Right cardiac atrium (tissue), 5 donors: ENCODE measurements around the gene MYO7B. TPM values are rescaled to one million over a fixed set of nuclear protein-coding genes. Genes with fewer than 3 reads are reported as not detected.

ENCODE experiments used
- ATAC-seq, 2 donors: fragments of 200-7000 bp; cut with Tn5 transposase; one replicate each; pipeline versions ENCODE4 v1.8.0 to v1.9.1; 2020; ENCODE audit warnings: moderate library complexity in 2 of 2, mild to moderate bottlenecking in 1 of 2
- DNase-seq, 3 donors: peaks; one replicate each; pipeline ENCODE4 v3.0.0-alpha.2; 2020
- H3K27ac ChIP-seq: one replicate; pipeline ENCODE4 v1.5.1; 2013; ENCODE audit warnings: mild to moderate bottlenecking, low read length, control low read depth, moderate library complexity
- H3K27me3 ChIP-seq: one replicate; pipeline ENCODE4 v1.6.1; 2013; ENCODE audit not compliant: control insufficient read depth, insufficient read depth
- H3K4me1 ChIP-seq: one replicate; pipeline ENCODE4 v1.6.1; 2013; ENCODE audit warnings: low read length; ENCODE audit not compliant: control insufficient read depth, insufficient read depth
- H3K4me3 ChIP-seq: one replicate; pipeline ENCODE4 v1.5.1; 2013; ENCODE audit warnings: low read length, control low read depth
- H3K9me3 ChIP-seq: one replicate; pipeline ENCODE4 v1.6.1; 2013; ENCODE audit warnings: low read length; ENCODE audit not compliant: control insufficient read depth
- WGBS: extraction: QIAGEN DNeasy Blood & Tissue Kit; methylation state at CpG from one replicate; pipeline ENCODE4 v1.1.7; 2013; 5-methylcytosine and 5-hydroxymethylcytosine counted together
- intact Hi-C, 4 donors: fragments of 100-400 bp; cut with DNase I; formaldehyde crosslinking; loops; one replicate each; pipeline versions ENCODE4 v1.11.0 to v1.14.0; 2022 to 2023
- polyA plus RNA-seq: library from polyadenylated mRNA; stranded (reverse); fragments of 200-250 nt; gene quantifications from one replicate; pipeline ENCODE4 v1.2.3, GENCODE V29; 2013
- total RNA-seq, 4 donors: library from RNA; stranded (reverse); fragmentation: NEBNext Ultra II Directional; extraction: Animal tissue kit (Norgen Biotek cat#: 25700); gene quantifications; one replicate each; pipeline ENCODE4 v1.2.1, GENCODE V29; 2021
- donor health status: healthy with polysubstance abuse.
- donor health status: DM: no; HTN: yes; CAD: no.
- donor health status: DM: no; HTN: no; CAD: no.
- donor health status: DM: no; HTN: yes; CAD: no; lungs with severe emphysema.
- donor health status: DM: yes; HTN: yes; CAD: no.

MYO7B gene
- total and polyA plus RNA-seq, 5 donors: 0.29 to 0.81 (median 0.45) TPM

DNA sequence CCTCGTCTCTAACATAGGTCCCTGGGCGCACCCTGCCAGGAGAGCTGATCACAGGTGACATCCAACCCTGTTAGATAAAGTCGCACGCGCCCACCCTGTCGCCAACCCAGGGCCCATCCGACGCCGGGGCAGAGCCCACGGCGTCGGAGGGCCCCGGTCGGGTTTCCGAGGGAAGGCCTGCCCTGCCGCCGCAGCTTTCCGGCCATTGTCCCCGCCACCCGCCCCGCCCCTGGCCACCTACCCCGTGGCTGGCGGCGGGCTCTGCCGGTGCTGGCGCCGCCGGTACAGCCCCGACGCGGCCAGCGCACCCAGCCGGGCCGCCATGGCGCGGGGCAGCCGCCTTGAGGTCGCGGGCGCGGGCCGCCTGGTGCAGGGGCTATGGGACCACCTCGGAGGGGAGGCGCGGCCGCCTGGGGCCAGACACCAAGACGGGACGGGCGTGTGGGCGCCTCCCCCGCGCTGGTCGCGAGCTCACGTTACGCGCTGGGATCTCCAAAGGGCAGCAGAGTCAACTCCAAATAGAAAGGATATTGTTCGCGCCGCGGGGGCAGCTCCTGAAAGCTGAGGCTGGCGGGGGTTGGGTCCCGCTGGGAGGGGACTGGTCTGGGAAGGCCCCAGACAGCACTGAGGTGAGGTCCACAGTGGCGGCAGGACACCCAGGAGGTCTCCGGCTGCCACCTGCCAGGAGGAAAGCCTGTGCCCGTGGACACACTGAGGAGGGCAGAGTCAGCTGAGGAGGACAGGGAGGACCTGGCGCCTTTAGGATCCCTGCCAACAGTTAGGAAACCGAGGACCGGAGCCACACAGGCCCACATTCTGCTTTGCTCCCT lies 128.8 kb downstream of the MYO7B start:
- peak in 2 of 3 donors; percentile 76 to 82 for DNase-seq
- peaks cover 31% of the 10 kb centered on the region for H3K4me1 ChIP-seq
- intact Hi-C loops: no loop called here

GRCh38 chr2:127664895-127665225 lies 129.4 kb downstream of the MYO7B start:
- no peak for DNase-seq
- Histone ChIP-seq H3K9me3 (no peaks in the 10 kb centered on the region), H3K27me3 (no peaks in the 10 kb centered on the region), H3K27ac (peak overlapping the region; percentile 94), H3K4me1 (peaks cover 27% of the 10 kb centered on the region), H3K4me3 (peak overlapping the region; percentile 34)
- WGBS: 80% methylated on average over 6 of the region's 6 CpGs
- intact Hi-C loops: no loop called here
- no peak for ATAC-seq

More for the DNA sequence above, 128.8 kb downstream of the MYO7B start:
- Histone ChIP-seq H3K4me3 (peak overlapping the region; percentile 34), H3K9me3 (no peaks in the 10 kb centered on the region), H3K27ac (peak overlapping the region; percentile 94), H3K27me3 (no peaks in the 10 kb centered on the region)
- 16% methylated on average over 69 of the region's 69 CpGs for WGBS
- ATAC-seq: peak; percentile 34

GRCh38 chr2:127665267-127665893 lies 129.9 kb downstream of the MYO7B start:
- no peak overlapping the region for H3K4me3 ChIP-seq
- intact Hi-C loops: no loop called here

DNA sequence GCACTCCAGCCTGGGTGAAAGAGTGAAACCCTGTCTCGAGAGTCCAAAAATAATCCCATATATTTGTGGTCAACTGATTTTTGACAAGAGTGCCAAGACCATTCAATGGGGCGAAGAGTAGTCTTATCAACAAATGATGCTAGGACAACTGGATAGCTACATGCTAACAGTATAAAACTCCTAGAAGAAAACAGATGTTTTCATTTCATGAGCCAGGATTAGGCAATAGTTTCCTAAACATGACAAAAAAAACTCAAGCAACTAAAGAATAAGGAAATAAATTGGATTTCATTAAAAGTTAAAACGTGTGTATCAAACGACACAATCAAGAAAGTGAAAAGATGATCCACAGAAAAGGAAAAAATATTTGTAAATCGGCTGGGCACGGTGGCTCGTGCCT lies 133.6 kb downstream of the MYO7B start:
- WGBS: 67% methylated on average over 7 of the region's 7 CpGs
- DNase-seq (no peak), ATAC-seq (no peak)
- H3K27me3 ChIP-seq: no peaks in the 10 kb centered on the region
- intact Hi-C loops: no loop called here
- peaks cover 12% of the 10 kb centered on the region for H3K4me1 ChIP-seq
- no peaks in the 10 kb centered on the region for H3K9me3 ChIP-seq
- no peak overlapping the region for H3K4me3 ChIP-seq
- no peak overlapping the region for H3K27ac ChIP-seq

More at GRCh38 chr2:127665267-127665893, 129.9 kb downstream of the MYO7B start:
- Histone ChIP-seq H3K4me1 (peaks cover 27% of the 10 kb centered on the region), H3K27ac (peak overlapping the region; percentile 94), H3K27me3 (no peaks in the 10 kb centered on the region), H3K9me3 (no peaks in the 10 kb centered on the region)
- ATAC-seq (no peak), DNase-seq (no peak)
- WGBS: 79% methylated on average over 8 of the region's 8 CpGs

DNA sequence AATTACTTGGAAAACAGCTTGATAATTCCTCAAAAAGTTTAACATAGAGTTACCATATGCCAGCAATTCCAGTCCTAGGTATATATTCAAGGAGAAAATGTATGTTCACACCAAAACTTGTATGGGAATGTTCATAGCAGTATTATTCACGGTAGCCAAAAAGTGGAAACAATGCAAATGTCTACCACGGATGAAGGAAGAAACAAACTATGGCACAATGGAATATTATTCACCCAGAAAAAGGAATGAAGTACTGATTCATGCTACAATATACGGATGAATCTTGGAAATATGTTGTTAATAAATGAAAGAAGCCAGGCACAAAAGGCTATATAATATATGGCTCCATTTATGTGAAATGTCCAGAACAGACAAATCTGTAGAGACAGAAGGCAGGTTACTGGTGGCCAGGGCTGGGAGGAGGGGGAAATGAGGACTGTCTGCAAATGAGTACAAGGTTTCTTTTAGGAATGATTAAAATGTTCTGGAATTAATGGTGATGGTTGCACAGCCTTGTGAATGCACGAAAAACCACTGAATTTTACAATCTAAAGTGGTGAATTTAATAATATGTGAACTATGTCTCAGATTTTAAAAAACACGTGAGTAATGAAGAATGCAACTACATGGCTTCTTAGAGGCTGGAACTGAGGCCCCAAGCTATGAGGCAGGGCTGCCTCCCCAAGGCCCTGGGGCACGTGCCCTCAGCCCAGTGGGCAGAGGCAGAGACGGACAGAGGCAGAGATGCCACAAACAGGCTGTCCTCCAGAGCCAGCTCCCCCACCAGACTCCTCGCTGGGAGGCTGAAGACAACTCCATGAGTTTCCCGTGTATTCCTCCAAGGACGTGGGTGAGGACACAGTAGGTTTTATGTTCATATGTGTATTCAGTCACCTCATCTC lies 134.8 kb downstream of the MYO7B start:
- no peak overlapping the region for H3K4me3 ChIP-seq
- no peaks in the 10 kb centered on the region for H3K27me3 ChIP-seq
- peak overlapping the region; percentile 33 for H3K27ac ChIP-seq
- intact Hi-C loops: no loop called here
- H3K9me3 ChIP-seq: no peaks in the 10 kb centered on the region
- no peak for ATAC-seq
- no peak for DNase-seq
- peaks cover 11% of the 10 kb centered on the region for H3K4me1 ChIP-seq
- WGBS: 74% methylated on average over 10 of the region's 10 CpGs

GRCh38 chr2:127670957-127671290 lies 135.4 kb downstream of the MYO7B start:
- intact Hi-C loops: no loop called here
- H3K27ac ChIP-seq: peak overlapping the region; percentile 44
- 86% methylated on average over 5 of the region's 5 CpGs for WGBS
- H3K4me1 ChIP-seq: peaks cover 8% of the 10 kb centered on the region
- H3K27me3 ChIP-seq: no peaks in the 10 kb centered on the region
- no peak overlapping the region for H3K4me3 ChIP-seq
- H3K9me3 ChIP-seq: no peaks in the 10 kb centered on the region
- DNase-seq (peak in 1 of 3 donors; percentile 51), ATAC-seq (no peak)

- H3K4me3 ChIP-seq: no peak overlapping the region
- peak in 1 of 3 donors; percentile 35 for DNase-seq
- H3K27me3 ChIP-seq: no peaks in the 10 kb centered on the region
- H3K4me1 ChIP-seq: peaks cover 8% of the 10 kb centered on the region
- no peaks in the 10 kb centered on the region for H3K9me3 ChIP-seq
- H3K27ac ChIP-seq: peak overlapping the region; percentile 94
- 61% methylated on average over 14 of the region's 14 CpGs for WGBS
- ATAC-seq: no peak
- intact Hi-C loops: no loop called here
Observed at GRCh38 chr2:127671557-127672302, 136.2 kb downstream of the MYO7B start.

DNA sequence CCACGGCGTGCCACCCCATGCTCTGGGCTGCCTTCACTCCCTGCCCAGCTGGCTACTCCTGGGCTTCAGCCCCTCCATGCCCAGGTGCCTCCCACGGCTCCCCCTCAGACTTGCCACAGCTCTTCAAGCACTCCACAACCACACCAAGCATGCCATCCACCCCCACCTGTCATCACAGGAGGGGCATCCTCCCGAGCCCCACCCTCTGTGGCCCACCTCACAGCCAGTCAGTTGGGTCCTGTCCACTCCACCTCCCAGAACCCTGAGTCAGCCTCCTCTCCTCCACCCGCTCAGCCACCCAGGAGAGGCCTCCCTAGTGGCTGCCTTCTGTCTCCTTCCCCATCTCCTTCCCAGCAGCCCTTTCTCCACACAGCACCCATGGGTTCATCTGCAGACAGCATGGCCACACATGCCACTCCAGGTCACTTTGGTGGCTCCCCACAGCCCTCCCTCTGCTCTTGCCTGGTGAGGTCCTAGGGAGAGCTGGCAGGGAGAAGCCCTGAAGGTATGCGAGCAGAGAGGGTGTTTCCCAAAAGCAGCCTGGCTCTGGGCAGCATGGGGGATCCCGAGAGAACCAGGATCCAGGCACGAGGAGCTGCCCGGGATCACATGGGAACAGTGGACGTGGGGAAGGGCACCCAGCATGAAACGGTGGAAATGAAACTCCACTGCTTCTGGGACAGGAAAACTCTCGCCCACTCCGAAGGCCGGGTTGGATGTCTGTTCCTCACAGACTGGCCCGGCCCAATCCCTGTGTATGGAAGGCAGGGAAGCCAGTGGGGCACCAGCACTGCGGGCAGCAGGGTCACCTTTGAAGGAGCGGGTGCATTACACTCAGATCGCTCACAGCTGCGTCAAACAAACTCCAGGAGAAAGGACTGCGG lies 137.1 kb downstream of the MYO7B start:
- WGBS: 53% methylated on average over 20 of the region's 20 CpGs
- peaks cover 9% of the 10 kb centered on the region for H3K4me1 ChIP-seq
- H3K4me3 ChIP-seq: peak overlapping the region; percentile 77
- H3K27ac ChIP-seq: peak overlapping the region; percentile 94
- no peaks in the 10 kb centered on the region for H3K27me3 ChIP-seq
- intact Hi-C loops: no loop called here
- no peaks in the 10 kb centered on the region for H3K9me3 ChIP-seq
- DNase-seq: peak in 1 of 3 donors; percentile 58
- ATAC-seq: peak; percentile 3 to 4

GRCh38 chr2:127673291-127674069 lies 138.0 kb downstream of the MYO7B start:
- Histone ChIP-seq H3K4me1 (peaks cover 9% of the 10 kb centered on the region), H3K27me3 (no peaks in the 10 kb centered on the region), H3K9me3 (no peaks in the 10 kb centered on the region), H3K27ac (peak overlapping the region; percentile 94), H3K4me3 (peak overlapping the region; percentile 77)
- intact Hi-C loops: no loop called here
- DNase-seq (peak in 1 of 3 donors; percentile 63), ATAC-seq (peak in 1 of 2 donors; percentile 59)
- WGBS: 50% methylated on average over 17 of the region's 17 CpGs
